Neural progenitor cell (in vitro differentiated cells): ENCODE data around the gene SLIT1.

Experiments used
- EZH2 ChIP-seq: fragments of 200-600 bp; sonication (generic); IDR thresholded peaks from 2 replicates; pipeline ENCODE4 v1.6.1; 2017; ENCODE audit warnings: antibody characterized with exemption, mild to moderate bottlenecking, moderate library complexity
- EZH2phosphoT487 ChIP-seq: fragments of 200-600 bp; sonication (generic); IDR thresholded peaks from 2 replicates; pipeline ENCODE4 v1.6.1; 2017; ENCODE audit warnings: antibody characterized with exemption
- TF ChIP-seq, protein P1 (sequence below): fragments of 200-600 bp; sonication (generic); IDR thresholded peaks from 2 replicates; pipeline ENCODE4 v1.5.1; 2017; ENCODE audit warnings: antibody characterized with exemption, mild to moderate bottlenecking

DNA sequence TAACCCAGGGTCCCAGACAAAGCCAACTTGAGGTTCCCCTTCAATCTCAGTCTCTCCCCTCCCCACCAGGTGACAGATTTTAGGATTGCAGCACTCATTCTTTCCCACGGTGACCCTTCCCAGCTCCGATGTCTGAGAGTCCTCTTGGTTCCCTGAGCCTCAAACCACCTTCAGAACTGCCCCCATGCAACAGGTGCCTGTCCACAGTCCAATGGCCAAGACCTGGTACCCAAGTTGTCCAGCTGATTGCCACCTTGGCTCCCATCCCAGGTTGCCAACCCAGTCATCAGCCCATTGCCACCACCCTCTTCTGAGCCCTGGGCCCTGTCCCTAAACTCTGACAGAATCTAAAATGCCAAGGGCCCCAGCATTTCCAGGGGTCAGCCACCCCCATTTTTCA lies 53.5 kb downstream of the SLIT1 start:
- TF ChIP-seq, protein P1, sequence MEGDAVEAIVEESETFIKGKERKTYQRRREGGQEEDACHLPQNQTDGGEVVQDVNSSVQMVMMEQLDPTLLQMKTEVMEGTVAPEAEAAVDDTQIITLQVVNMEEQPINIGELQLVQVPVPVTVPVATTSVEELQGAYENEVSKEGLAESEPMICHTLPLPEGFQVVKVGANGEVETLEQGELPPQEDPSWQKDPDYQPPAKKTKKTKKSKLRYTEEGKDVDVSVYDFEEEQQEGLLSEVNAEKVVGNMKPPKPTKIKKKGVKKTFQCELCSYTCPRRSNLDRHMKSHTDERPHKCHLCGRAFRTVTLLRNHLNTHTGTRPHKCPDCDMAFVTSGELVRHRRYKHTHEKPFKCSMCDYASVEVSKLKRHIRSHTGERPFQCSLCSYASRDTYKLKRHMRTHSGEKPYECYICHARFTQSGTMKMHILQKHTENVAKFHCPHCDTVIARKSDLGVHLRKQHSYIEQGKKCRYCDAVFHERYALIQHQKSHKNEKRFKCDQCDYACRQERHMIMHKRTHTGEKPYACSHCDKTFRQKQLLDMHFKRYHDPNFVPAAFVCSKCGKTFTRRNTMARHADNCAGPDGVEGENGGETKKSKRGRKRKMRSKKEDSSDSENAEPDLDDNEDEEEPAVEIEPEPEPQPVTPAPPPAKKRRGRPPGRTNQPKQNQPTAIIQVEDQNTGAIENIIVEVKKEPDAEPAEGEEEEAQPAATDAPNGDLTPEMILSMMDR: no peak
- TF ChIP-seq EZH2 (no peak), EZH2phosphoT487 (no peak)
